Stimulated activated CD4-positive, alpha-beta T cell treated with anti-CD3 and anti-CD28 coated beads, Interleukin-4, amount 100 ng/mL, for 48 hours (primary cell): ENCODE results near the gene SLC6A18.
"Not testable (repeated sequence)": the region's sequence is repeated elsewhere in the genome, so short reads cannot be mapped to it uniquely, and the experiment has no call there.

Experiments
- DNase-seq, 2 donors: peaks; one replicate each; pipeline ENCODE4 v3.0.0-alpha.2; 2020; ENCODE audit warnings: low read depth in 2 of 2

SLC6A18 gene

GRCh38 chr5:1254196-1254595 lies 29.0 kb downstream of the SLC6A18 start:
- no peak for DNase-seq

- DNase-seq, result peak; percentile 12 to 15
Measured at GRCh38 chr5:1255081-1255561, 29.9 kb downstream of the SLC6A18 start.

DNA sequence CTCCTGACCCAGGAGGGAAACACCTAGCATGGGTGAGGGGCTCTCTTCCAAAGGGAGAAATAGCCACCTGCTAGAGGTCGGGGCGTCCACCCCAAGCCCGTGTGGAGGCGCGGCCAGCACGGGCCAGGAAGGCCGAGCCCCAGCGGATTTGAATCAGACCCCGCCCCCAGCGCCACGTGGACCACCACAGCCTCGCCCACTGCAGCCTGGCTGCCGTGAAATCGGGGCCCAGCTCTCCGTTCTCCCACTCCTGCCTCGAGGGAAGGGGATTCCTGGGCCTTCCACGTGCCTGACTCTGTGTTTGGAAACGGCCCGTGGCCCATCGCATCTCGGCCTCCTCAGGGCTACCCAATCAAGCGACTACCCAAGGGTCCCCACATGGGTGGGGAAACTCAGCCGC lies 31.6 kb downstream of the SLC6A18 start:
- DNase-seq, result no peak

GRCh38 chr5:1257363-1257762 lies 32.2 kb downstream of the SLC6A18 start:
- no peak for DNase-seq

DNA sequence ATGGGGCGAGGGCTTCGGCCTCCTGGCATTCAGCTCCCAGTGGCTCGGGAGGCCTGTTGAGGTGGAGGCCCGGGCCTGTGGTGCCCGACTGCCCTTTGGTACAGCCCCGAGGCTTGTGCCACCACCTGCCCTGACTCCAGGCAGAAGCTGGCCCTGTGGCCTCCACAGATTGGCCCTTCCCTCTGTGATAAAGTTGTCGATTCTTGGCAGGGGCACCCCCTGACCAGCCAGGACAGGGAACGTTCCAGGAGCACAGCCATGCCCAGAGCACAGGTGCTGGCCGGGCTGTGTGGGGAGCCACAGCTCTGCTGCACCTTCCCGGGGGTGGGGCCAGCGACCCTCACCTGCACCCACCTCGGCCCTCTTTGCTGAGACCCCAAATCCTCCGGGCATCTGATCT lies 32.7 kb downstream of the SLC6A18 start:
- no peak for DNase-seq

DNA sequence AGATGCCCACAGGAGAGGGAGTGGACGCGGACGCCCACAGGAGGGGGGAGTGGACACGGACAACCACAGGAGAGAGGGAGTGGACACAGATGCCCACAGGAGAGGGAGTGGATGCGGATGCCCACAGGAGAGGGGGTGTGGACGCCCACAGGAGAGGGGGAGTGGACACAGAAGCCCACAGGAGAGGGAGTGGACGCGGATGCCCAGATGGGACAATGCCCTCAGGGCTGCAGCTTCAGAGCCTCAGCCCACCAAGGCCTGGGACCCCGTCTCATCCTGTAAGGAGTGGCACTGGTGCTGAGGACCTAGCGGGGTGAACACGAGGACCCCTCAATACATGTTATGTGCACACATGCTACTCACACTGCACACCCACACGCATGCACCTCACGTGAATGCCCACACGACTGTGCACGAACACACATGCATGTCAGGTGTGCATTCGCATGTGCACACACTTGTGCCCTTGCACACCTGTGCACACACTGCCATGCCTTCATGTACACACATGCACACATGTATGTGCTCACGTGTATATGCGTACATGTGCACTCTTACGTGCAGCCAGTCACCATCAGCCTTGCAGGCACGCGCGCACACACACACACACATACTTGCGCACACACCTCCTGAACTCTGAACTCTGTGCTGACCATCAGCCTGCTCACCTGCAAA lies 34.8 kb downstream of the SLC6A18 start:
- DNase-seq, result no peak

DNA sequence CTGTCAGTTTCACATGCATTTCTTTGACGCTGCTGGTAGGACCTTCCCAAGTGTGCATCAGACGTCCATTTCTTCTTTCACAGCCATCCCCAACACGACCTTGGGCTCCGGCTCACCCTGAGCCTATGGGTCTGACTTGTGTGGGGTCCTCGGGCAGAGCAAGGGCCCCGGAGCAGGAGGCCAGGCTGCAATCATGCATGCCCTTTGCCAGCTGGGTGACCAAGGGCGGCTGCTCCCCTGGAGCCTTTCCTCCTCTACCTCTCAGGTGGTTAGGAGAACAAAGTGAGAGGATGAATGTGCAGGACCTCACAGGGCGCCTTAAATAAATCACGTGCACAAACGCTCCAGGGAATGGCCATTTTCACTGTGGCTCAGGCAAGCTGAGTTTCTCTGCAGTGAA lies 36.5 kb downstream of the SLC6A18 start:
- no peak for DNase-seq

DNA sequence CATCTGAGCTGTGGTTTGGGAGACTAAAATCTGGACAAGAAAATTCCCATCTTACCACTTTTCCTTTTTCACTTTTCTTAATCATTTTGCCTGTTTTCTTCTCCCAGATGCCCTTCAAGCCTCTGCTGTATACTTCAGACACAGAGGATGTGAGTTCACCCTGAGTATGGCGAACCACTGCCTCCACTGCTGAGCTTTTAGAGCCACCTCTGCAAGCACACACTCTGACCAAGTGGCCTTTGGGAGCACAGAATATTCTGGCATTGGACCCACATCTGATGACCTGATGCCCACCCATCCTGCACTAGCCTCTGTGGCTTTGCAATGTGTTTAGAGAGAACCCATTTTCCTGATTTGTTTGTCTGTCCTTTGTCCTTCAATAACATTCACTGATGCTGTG lies 37.2 kb downstream of the SLC6A18 start:
- no peak for DNase-seq

GRCh38 chr5:1264211-1264610 lies 39.0 kb downstream of the SLC6A18 start:
- no peak for DNase-seq

- DNase-seq, result no peak
Measured at GRCh38 chr5:1265026-1265425, 39.8 kb downstream of the SLC6A18 start.

DNA sequence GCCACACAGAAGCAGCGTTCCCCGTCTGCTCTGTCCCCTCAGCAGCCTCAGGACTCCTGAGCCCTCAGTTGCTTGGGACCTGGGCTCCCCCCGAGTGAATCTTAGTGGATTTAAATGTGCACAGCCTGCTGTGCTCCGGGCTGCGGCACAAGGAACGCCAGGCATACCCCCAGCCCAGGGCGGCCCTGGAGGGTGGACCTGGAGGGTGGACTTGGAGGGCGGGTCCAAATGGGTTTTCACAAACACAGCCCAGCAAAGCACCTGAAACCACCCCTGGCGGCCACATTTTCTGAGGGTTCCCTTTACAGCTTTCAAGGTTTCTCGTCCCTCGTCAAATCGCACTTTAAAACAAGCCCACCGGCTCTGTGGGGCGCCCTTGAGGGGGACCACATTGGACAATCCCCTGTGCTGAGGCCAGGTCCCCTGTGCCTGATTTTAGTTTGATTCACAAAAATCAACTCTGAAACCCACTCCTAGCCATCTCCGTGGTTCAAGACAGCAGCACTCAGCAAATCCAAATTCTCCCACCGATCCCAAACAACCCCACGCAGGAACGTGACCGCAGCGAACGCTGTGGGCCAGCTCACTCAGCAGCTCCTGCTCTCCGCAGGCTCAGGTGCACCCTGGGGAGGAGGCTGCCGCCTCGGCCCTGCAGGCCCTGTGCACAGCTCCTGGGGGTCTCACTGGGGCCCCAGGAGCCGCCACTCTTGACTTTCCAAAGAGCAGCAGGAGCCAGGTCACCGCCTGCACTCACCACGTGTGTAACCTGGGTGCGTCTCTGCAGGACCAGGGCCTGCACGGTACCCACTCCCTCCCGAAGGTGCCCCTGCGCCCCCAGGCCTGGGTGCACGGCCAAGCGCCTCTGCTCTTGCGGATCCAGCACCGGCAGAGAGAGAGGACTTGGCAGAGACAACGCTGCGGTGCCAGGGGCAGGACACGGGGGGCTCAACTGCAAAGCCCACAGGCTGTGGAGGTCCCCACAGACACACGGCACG lies 40.6 kb downstream of the SLC6A18 start:
- DNase-seq, result no peak

GRCh38 chr5:1266791-1267190 lies 41.6 kb downstream of the SLC6A18 start:
- DNase-seq, result no peak

DNA sequence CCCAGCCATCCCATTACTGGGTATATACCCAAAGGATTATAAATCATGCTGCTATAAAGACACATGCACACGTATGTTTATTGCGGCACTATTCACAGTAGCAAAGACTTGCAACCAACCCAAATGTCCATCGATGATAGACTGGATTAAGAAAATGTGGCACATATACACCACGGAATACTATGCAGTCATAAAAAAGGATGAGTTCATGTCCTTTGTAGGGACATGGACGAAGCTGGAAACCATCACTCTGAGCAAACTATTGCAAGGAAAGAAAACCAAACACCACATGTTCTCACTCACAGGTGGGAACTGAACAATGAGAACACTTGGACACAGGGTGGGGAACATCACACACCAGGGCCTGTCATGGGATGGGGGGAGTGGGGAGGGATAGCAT lies 42.3 kb downstream of the SLC6A18 start:
- not testable (repeated sequence) for DNase-seq

DNA sequence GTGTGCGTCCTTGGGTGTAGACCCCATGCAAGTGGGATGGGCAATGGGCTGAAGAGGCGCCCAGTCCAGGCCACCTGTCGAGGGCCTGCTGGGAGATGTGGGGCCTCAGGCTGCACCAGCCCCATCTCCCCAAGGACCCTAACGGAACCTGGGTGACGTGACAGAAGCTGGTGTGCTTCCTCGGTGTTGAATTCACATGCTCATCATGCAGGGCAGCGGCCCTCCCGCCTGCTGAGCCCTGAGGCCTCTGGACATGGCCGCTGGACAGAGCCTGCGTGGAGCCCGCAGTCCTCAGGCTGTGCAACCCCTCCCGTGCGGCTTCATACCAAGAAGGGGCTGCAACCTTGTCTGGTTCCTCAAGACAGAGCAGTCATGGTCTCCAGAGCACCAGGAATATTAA lies 42.9 kb downstream of the SLC6A18 start:
- no peak for DNase-seq

- DNase-seq, result peak; percentile 9 to 14
Measured at GRCh38 chr5:1268666-1269065, 43.5 kb downstream of the SLC6A18 start.

DNA sequence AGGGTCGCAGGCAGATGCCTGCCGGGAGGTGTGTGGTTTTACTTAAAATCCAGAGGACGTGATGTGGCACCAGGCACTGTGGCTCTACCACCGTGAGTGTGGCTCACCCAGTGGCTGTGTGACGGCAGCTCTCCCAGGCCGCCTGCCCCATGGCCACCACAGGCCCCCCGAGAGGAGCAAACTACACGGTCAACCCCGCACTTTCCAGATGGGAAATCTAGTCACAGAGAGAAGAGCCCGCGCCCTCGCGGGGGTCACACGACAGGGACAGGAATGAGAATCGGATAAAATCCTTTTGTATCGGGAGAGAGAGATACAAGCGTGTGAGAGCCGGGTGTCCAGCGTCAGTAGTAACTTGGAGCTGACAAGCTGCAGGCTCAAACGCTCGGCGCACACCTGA lies 45.2 kb downstream of the SLC6A18 start:
- no peak for DNase-seq

- DNase-seq, result no peak
Measured at GRCh38 chr5:1270933-1271914, 46.0 kb downstream of the SLC6A18 start.

- no peak for DNase-seq
Measured at GRCh38 chr5:1272201-1272600, 47.0 kb downstream of the SLC6A18 start.

DNA sequence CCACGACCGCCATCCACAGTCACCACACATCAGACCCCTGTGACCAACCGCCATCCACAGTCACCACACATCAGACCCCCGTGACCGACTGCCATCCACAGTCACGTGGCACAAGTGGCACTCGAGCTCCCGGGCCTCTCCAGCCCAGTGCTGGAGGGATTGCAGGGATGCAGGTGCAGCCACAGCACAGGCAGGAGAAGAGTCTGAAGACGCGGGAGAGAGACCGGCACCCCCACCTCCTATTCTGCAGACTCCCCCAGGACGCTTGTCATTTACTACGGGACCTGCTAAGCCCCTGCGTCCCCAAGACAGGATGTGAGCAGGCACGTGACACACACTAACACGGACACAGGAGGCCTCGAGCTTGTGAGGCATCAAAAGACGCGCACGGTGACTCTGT lies 48.6 kb downstream of the SLC6A18 start:
- DNase-seq, result no peak

GRCh38 chr5:1274471-1274870 lies 49.3 kb downstream of the SLC6A18 start:
- no peak for DNase-seq
